Choroid plexus epithelial cell (primary cell): ENCODE data around the gene EFCC1.

Experiments used
- DNase-seq: peaks from one replicate; pipeline ENCODE4 v3.0.0-alpha.2; 2010; ENCODE audit warnings: low read depth
- H3K4me3 ChIP-seq: 2 replicates; pipeline ENCODE4 v1.5.1; 2011; ENCODE audit warnings: low read depth, mild to moderate bottlenecking, control low read depth, low read length, moderate library complexity
- TF ChIP-seq, protein P1 (sequence below): conservative IDR thresholded peaks from 2 replicates; pipeline ENCODE4 v1.5.1; 2011; ENCODE audit warnings: low read depth, mild to moderate bottlenecking, control low read depth, inconsistent platforms, low read length, moderate library complexity

The EFCC1 gene

GRCh38 chr3:129036222-129037092 lies 35.4 kb downstream of the EFCC1 start:
- TF ChIP-seq, protein P1, sequence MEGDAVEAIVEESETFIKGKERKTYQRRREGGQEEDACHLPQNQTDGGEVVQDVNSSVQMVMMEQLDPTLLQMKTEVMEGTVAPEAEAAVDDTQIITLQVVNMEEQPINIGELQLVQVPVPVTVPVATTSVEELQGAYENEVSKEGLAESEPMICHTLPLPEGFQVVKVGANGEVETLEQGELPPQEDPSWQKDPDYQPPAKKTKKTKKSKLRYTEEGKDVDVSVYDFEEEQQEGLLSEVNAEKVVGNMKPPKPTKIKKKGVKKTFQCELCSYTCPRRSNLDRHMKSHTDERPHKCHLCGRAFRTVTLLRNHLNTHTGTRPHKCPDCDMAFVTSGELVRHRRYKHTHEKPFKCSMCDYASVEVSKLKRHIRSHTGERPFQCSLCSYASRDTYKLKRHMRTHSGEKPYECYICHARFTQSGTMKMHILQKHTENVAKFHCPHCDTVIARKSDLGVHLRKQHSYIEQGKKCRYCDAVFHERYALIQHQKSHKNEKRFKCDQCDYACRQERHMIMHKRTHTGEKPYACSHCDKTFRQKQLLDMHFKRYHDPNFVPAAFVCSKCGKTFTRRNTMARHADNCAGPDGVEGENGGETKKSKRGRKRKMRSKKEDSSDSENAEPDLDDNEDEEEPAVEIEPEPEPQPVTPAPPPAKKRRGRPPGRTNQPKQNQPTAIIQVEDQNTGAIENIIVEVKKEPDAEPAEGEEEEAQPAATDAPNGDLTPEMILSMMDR = no peak
- no peak for DNase-seq
- H3K4me3 ChIP-seq = no peak overlapping the region

DNA sequence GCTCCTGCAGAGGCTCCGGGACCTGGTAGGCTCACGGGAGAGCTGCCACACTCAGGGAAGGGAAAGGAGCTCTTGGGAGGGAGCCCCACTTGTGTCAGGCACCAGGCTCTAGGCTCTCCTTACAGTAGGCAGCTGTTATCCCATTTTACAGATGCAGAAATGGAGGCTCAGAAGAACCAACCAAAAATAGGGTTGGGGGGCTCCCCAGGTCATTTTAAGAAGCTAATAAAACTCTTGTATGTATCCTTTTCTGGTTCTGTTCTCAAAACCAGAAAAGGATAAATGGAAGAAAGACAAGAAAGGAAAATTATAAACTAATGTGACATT lies 36.0 kb downstream of the EFCC1 start:
- DNase-seq = no peak
- no peak overlapping the region for H3K4me3 ChIP-seq
- TF ChIP-seq, protein P1 = no peak

DNA sequence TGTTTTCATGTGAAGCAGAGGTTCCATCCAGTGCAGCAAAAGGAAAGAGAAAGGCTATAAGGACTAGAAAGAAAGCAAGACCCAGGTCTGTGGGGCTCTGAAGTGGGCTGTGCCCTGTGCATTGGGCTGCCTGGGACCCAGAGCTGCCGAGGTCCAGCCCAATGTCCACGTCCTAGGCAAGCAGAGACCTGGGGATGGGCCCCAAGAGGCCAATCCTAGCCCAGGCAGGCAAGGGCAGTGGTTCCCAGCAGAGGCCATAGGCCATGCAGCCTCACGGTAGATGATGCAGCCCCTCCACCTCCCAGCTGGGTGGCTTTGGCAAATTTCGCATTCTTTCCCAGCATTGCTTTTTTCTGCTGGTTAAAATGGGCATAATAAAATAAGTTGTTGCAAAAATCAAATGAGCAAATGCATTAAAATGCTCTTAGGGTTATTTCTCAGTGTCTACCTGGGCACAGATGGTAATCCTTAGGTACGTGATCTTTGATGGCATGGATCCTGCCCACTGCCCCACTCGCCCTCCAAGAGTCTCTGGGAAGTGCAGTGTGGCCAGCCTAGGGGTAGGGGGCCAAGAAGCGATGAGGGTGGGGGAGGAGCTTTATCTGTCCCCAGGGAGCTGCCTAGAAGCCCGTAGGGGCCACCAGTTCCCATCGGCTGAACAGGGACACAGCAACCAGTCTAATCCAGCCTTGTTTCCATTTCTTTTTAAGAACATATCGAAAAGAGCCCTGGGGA lies 37.2 kb downstream of the EFCC1 start:
- no peak for DNase-seq
- TF ChIP-seq, protein P1 = no peak
- no peak overlapping the region for H3K4me3 ChIP-seq

DNA sequence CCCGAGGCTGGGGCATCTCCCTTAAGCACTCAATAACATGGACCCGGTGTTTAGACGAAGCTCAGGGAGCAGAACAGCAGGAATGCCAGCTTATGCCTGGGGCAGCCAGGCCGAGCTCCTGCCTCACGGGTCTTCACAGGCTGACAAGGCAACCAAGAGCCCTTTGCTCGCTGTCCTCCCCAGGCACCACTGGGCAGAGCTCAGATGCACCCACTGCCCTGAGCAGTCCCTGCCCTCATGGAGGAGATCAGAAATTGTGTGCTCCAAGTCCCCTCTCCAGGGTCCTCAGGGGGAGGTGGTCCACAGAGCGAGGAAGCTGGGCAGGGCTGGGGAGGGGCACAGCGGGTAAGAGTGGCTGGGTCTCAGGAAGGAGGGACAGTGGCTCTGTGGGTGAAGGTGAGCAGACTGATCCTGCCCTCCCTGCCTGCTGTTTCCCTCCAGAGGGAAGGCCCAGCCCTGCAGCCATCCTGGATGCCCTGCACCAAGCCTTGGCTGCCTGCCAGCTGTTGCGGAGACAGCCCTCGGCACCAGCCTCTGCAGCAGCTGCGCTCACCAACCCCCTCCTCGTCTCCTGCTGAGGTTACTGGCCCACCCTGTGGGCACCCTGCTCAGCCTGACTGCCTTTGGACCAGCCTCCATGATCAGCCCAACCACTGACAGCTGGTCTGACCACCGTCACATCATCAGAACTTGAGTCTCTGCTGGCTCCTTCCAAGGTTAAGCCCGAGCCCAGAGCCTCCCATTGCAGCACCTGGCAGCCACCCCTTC lies 38.4 kb downstream of the EFCC1 start:
- no peak overlapping the region for H3K4me3 ChIP-seq
- DNase-seq = no peak
- TF ChIP-seq, protein P1 = no peak

- DNase-seq = no peak
- no peak overlapping the region for H3K4me3 ChIP-seq
- TF ChIP-seq, protein P1 = no peak
Observed at GRCh38 chr3:129040039-129040336, 38.9 kb downstream of the EFCC1 start.

GRCh38 chr3:129040579-129041300 lies 39.6 kb downstream of the EFCC1 start:
- TF ChIP-seq, protein P1 = no peak
- no peak for DNase-seq
- no peak overlapping the region for H3K4me3 ChIP-seq
